AG04449 (cell line): ENCODE measurements around the gene SLC5A10.

Experiments
- CTCF ChIA-PET: fragments of 350-600 bp; formaldehyde crosslinking; extraction: SDS; loops from one replicate; lab custom pipeline; 2021; ENCODE audit warnings: antibody characterized with exemption; lab: Yijun Ruan, JAX
- POLR2A ChIA-PET: fragments of 400-600, 350-600 bp; formaldehyde crosslinking; extraction: SDS; loops from one replicate; lab custom pipeline; 2020; ENCODE audit warnings: antibody characterized with exemption, inconsistent platforms; lab: Yijun Ruan, JAX
- DNase-seq: peaks from one replicate; pipeline ENCODE4 v3.0.0-alpha.2; 2010; ENCODE audit warnings: low read depth, low spot score
- H3K4me3 ChIP-seq: 2 replicates; pipeline ENCODE4 v1.5.1; 2011; ENCODE audit warnings: low read depth, mild to moderate bottlenecking, control low read depth, low read length
- TF ChIP-seq, protein P1 (sequence below): IDR thresholded peaks from one replicate; pipeline ENCODE4 v1.5.1; 2011; ENCODE audit warnings: mild to moderate bottlenecking, moderate library complexity, low read length, control low read depth, inconsistent platforms; ENCODE audit not compliant: insufficient read depth; ENCODE audit errors: missing control alignments

Gene SLC5A10

DNA sequence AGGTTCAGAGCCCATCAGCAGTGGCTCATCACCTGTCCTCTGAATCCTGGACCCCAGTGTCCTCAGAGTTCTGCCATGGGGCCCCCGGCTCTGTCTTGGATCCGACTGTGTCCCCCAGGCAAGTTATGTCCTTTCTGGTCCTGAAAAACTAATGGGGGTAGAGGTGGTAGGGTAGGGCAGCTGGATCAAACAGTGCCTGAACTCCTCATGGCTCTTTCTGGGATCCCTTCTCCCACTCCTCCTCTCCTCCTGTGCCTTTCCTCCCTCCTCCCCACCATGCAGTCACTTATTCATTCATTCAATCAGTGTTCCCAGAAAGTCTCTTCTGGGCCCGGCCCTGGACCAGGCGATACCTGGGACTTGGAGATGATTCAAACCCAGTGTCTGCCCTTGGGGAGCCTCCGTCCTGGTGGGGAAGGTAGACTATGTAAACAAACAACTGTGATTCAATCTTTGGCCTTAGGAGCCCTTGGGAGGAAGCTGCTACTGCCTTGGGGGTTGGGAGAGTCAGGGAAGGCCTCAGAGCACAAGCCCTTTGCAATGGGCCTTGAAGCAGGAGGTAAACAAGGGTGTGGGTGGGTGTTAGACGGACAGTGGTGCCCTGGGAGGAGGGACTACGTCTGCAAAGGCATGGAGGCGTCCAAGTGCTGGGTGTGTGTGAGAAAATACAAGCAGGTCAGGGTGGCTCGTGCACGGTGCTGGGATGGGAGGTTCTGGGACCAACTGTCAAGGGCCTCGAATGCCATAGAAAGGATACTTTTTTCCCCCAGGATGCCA is 59.0 kb downstream of the SLC5A10 start:
- CTCF ChIA-PET, result interaction anchor here (1.2 kb wide), 1 partner anchor 50 kb away, joined by 4 read pairs; no protein-coding TSS in a partner anchor
- POLR2A ChIA-PET, result no interaction called here
- DNase-seq, result no peak
- TF ChIP-seq, protein P1, sequence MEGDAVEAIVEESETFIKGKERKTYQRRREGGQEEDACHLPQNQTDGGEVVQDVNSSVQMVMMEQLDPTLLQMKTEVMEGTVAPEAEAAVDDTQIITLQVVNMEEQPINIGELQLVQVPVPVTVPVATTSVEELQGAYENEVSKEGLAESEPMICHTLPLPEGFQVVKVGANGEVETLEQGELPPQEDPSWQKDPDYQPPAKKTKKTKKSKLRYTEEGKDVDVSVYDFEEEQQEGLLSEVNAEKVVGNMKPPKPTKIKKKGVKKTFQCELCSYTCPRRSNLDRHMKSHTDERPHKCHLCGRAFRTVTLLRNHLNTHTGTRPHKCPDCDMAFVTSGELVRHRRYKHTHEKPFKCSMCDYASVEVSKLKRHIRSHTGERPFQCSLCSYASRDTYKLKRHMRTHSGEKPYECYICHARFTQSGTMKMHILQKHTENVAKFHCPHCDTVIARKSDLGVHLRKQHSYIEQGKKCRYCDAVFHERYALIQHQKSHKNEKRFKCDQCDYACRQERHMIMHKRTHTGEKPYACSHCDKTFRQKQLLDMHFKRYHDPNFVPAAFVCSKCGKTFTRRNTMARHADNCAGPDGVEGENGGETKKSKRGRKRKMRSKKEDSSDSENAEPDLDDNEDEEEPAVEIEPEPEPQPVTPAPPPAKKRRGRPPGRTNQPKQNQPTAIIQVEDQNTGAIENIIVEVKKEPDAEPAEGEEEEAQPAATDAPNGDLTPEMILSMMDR, result no peak
- no peak overlapping the region for H3K4me3 ChIP-seq

DNA sequence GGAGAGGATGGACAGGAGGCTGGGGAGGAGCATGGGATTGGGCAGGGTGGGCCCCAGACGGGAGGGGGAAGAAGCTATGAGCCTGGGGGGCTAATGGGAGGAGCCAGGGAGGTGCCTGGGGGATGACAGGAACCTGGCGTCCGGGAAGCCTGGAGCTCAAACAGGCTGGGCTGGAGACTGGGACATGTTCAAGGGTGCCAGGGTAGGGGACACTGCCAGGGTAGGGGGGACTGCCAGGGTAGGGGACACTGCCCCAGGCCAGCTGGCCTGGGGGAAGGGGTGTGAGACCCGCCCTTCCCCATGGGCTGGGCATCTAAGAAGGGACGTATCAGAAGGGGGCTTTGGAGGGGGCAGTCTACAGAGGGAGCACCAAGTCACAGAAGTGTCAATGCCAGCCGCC is 59.6 kb downstream of the SLC5A10 start:
- no peak overlapping the region for H3K4me3 ChIP-seq
- TF ChIP-seq, protein P1, result no peak
- no peak for DNase-seq
- ChIA-PET POLR2A (no interaction called here), CTCF (interaction anchor here (1.2 kb wide), 1 partner anchor 50 kb away, joined by 4 read pairs; no protein-coding TSS in a partner anchor)

DNA sequence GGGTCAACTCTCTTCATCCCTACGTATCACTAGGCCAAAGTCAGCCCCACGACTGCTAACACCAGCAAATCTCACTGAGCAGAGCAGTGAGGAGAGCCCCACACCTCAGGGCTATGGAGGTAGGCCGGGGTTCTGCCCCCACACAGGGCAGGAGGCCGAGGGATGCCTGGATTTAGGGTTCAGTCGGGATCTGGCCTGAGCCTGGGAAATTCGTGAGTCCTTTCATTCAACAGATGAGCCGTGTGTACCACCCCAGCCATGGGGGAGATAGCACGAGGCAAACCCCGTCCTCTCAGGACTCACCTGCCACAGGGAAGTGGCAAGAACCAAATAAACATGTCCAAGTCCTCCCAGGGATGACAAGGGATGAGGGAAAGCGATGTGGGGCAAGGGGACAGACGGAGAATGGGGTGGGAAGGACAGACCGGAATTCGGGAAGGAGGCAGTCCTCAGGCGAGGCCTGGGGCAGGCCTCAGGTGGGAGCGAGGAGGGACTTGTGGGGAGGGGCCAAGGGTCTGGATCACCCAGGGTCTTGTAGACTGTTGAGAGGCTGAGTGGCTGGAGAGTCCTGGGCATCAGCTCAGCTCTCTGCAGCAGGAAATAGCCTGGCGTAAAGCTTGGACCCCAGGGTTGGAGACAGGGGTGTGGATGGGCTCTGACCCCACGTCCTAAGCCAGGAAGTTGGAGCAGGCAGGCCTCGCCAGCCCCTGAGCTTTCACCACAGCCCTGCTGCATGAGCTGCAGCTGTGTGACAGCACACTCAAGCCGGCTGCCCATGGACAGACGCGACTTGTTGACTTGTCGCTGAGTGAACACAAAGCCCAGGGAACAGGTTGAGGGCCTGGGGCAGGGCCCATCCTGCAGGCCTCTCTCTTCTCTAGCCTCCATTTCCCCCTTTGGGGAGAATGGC is 60.5 kb downstream of the SLC5A10 start:
- ChIA-PET POLR2A (no interaction called here), CTCF (interaction anchor here (1.2 kb wide), 1 partner anchor 51 kb away, joined by 4 read pairs; no protein-coding TSS in a partner anchor)
- no peak for DNase-seq
- TF ChIP-seq, protein P1, result no peak
- no peak overlapping the region for H3K4me3 ChIP-seq

- H3K4me3 ChIP-seq, result no peak overlapping the region
- TF ChIP-seq, protein P1, result no peak
- DNase-seq, result no peak
- CTCF ChIA-PET, result no interaction called here
- POLR2A ChIA-PET, result no interaction called here
These were observed 61.3 kb downstream of the SLC5A10 start for GRCh38 chr17:19013226-19013625.

GRCh38 chr17:19013806-19014627 is 62.1 kb downstream of the SLC5A10 start:
- H3K4me3 ChIP-seq, result no peak overlapping the region
- ChIA-PET POLR2A (no interaction called here), CTCF (no interaction called here)
- TF ChIP-seq, protein P1, result no peak
- no peak for DNase-seq
